OCI-LY7 (cell line): ENCODE measurements around the gene DQX1. TPM values are rescaled to one million over a fixed set of nuclear protein-coding genes. Genes with fewer than 3 reads are reported as not detected.

ENCODE experiments used
- BruUV-seq: library from RNA; stranded (reverse); fragments of 400-500 nt; replicated peaks from 2 replicates; lab custom pipeline; 2021; lab: Mats Ljungman, UMichigan
- CTCF ChIA-PET: fragments of 300-600 bp; sonication (Branson Sonifier 250); formaldehyde crosslinking; loops from one replicate; lab custom pipeline; 2022; ENCODE audit warnings: antibody characterized with exemption; ENCODE audit not compliant: unreplicated experiment; lab: Charles Lee
- POLR2A ChIA-PET: fragments of 300-600 bp; sonication (Branson Sonifier 250); formaldehyde crosslinking; loops from one replicate; lab custom pipeline; 2022; ENCODE audit warnings: antibody characterized with exemption; lab: Charles Lee
- DNase-seq: peaks from one replicate; pipeline ENCODE4 v3.0.0-alpha.2; 2015; ENCODE audit warnings: low spot score
- H2AFZ ChIP-seq: fragments of 200-600 bp; sonication (generic), shearing (Covaris generic); 2 replicates; pipeline ENCODE4 v1.6.1; 2014; ENCODE audit warnings: mild to moderate bottlenecking, antibody characterized with exemption, low read length, moderate library complexity
- H3K27ac ChIP-seq: fragments of 200-600 bp; sonication (generic); 2 replicates; pipeline ENCODE4 v1.5.1; 2014; ENCODE audit warnings: mixed run types, low read depth, mild to moderate bottlenecking, moderate library complexity, low read length, inconsistent platforms; ENCODE audit not compliant: poor library complexity, severe bottlenecking
- H3K36me3 ChIP-seq: fragments of 200-600 bp; sonication (generic); 2 replicates; pipeline ENCODE4 v1.6.1; 2014; ENCODE audit warnings: mild to moderate bottlenecking, antibody characterized with exemption, low read length, moderate library complexity, mixed read lengths; ENCODE audit not compliant: insufficient read depth
- H3K4me1 ChIP-seq: fragments of 200-600 bp; sonication (generic); 2 replicates; pipeline ENCODE4 v1.5.1; 2014; ENCODE audit warnings: mild to moderate bottlenecking, low read length; ENCODE audit not compliant: insufficient read depth, poor library complexity, severe bottlenecking
- H3K4me2 ChIP-seq: fragments of 200-600 bp; sonication (generic); 2 replicates; pipeline ENCODE4 v1.6.1; 2014; ENCODE audit warnings: mild to moderate bottlenecking, low read length
- H3K4me3 ChIP-seq: fragments of 200-600 bp; sonication (generic); 2 replicates; pipeline ENCODE4 v1.5.1; 2014; ENCODE audit warnings: mild to moderate bottlenecking, low read depth, low read length; ENCODE audit not compliant: poor library complexity, severe bottlenecking
- H3K79me2 ChIP-seq: fragments of 200-600 bp; sonication (generic); 2 replicates; pipeline ENCODE4 v1.6.1; 2016; ENCODE audit warnings: low read depth, mild to moderate bottlenecking, low read length, moderate library complexity, mixed read lengths; ENCODE audit not compliant: insufficient read depth
- H3K9me2 ChIP-seq: fragments of 200-600 bp; sonication (generic); 2 replicates; pipeline ENCODE4 v1.6.1; 2016; ENCODE audit warnings: mild to moderate bottlenecking, low read length, mixed read lengths; ENCODE audit not compliant: insufficient read depth
- H3K9me3 ChIP-seq: fragments of 200-600 bp; sonication (generic); 2 replicates; pipeline ENCODE4 v1.6.1; 2014; ENCODE audit warnings: mild to moderate bottlenecking, mixed run types, low read length, mixed read lengths
- H4K20me1 ChIP-seq: fragments of 200-600 bp; sonication (generic); 2 replicates; pipeline ENCODE4 v1.6.1; 2014; ENCODE audit warnings: mild to moderate bottlenecking, antibody characterized with exemption, low read length, moderate library complexity, mixed read lengths; ENCODE audit not compliant: insufficient read depth
- CTCF ChIP-seq: fragments of 200-600 bp; sonication (generic); conservative IDR thresholded peaks from 2 replicates; pipeline ENCODE4 v1.5.1; 2014; ENCODE audit warnings: mild to moderate bottlenecking, antibody characterized with exemption, low read length, moderate library complexity, mixed read lengths
- EZH2phosphoT487 ChIP-seq: fragments of 200-600 bp; sonication (generic); IDR thresholded peaks from 2 replicates; pipeline ENCODE4 v1.6.1; 2018; ENCODE audit warnings: low read depth, borderline replicate concordance, mild to moderate bottlenecking, mixed run types, antibody characterized with exemption, low read length, moderate library complexity, mixed read lengths
- intact Hi-C: fragments of 100-400 bp; cut with micrococcal nuclease; formaldehyde crosslinking; loops from one replicate; pipeline ENCODE4 v1.10.0; 2022; ENCODE audit not compliant: unreplicated experiment
- total RNA-seq, 2 experiments: library from RNA; depleted of rRNA in 1 of 2; stranded (reverse); fragments of >200 nt in 1 of 2; shearing (Covaris generic) in 1 of 2; gene quantifications; 2 replicates each; pipeline ENCODE4 v1.2.3, GENCODE V29; 2014 to 2022

Gene DQX1
- total RNA-seq, 2 experiments from 2014 or later, result 0.32 to 0.76 TPM

DNA sequence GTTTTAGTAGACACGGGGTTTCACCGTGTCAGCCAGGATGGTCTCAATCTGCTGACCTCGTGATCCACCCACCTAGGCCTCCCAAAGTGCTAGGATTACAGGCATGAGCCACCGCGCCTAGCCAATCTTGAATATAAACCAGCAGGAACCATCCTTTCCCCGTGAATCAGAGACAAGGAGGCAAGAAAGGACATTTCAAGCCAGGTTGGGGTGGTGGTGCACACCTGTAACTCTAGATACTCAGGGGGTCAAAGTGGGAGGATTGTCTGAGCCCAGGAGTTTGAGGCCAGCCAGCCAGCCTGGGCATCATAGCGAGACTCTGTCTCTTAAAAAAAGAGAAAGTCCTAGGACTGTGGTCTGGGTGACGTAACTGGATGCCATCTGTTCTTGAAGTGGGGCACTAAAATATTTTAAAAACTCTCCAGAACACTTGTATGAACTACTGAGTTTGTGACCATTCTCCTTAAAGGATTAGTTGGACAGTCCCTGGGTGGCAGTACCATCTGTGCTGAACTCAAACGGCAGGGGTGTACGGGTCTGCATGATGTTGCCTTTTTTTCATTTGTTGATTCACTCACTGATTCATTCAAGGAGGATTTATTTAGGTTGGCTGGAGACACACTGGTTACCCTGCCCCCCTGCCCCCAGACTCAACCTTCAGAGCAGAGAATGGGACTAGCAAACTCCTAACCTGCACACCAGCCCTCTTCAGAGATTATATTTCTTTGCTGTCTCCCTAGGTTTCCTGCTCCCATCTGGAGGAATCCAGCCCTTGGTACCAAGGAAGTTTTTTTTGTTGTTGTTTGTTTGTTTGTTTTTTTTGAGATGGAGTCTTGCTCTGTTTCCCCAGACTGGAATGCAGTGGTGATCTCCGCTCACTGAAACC is 14.7 kb downstream of the DQX1 start:
- peaks cover 5% of the 10 kb centered on the region; the same call in 1 of the 2 replicates for H3K79me2 ChIP-seq
- peaks cover 13% of the 10 kb centered on the region for H3K4me1 ChIP-seq
- ChIA-PET CTCF (no interaction called here), POLR2A (interaction anchor here (0.7 to 2.9 kb wide), 4 partner anchors 18 to 774 kb away, joined by 3 to 14 read pairs (median 4); partner anchors contain the start of genes AUP1, HTRA2, INO80B and TPRKB)
- intact Hi-C loops, result no loop called here
- no peak overlapping the region for H3K4me2 ChIP-seq
- TF ChIP-seq CTCF (no peak), EZH2phosphoT487 (no peak)
- no peak overlapping the region for H3K27ac ChIP-seq
- no peak overlapping the region for H3K4me3 ChIP-seq
- no TSS peak for BruUV-seq
- H2AFZ ChIP-seq, result no peak overlapping the region
- H3K36me3 ChIP-seq, result no peaks in the 10 kb centered on the region
- H3K9me2 ChIP-seq, result no peaks in the 10 kb centered on the region
- H3K9me3 ChIP-seq, result no peaks in the 10 kb centered on the region
- no peak for DNase-seq
- no peaks in the 10 kb centered on the region for H4K20me1 ChIP-seq

DNA sequence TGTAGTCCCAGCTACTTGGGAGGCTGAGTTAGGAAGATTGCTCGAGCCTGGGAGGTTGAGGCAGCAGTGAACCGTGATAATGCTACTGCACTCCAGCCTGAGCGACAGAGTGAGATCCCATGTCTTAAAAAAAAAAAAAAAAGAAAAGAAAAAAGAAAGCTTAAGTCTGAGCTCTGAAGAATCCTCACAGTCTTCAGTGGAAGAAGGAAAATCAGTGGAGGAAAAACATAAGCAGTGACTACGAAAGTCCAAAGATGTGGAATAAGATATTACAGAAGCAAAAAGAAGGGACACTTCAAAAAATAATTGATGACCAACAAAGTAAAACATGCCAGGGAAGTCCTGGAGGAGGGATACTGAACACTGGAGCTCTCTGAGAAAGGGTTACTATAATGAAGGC is 15.8 kb downstream of the DQX1 start:
- Histone ChIP-seq H3K4me1 (peaks cover 21% of the 10 kb centered on the region), H3K4me3 (no peak overlapping the region), H3K79me2 (peaks cover 5% of the 10 kb centered on the region; the same call in 1 of the 2 replicates), H3K4me2 (no peak overlapping the region), H3K9me2 (no peaks in the 10 kb centered on the region), H4K20me1 (no peaks in the 10 kb centered on the region), H2AFZ (no peak overlapping the region), H3K9me3 (no peaks in the 10 kb centered on the region), H3K27ac (no peak overlapping the region), H3K36me3 (peaks cover 9% of the 10 kb centered on the region)
- BruUV-seq, result no TSS peak
- no peak for TF ChIP-seq CTCF
- TF ChIP-seq EZH2phosphoT487, result no peak
- no peak for DNase-seq
- intact Hi-C loops, result no loop called here
- CTCF ChIA-PET, result no interaction called here
- POLR2A ChIA-PET, result interaction anchor here (0.8 to 2.9 kb wide), 5 partner anchors 10 to 773 kb away, joined by 3 to 14 read pairs (median 5); partner anchors contain the start of genes AUP1, HTRA2, INO80B and TPRKB
